Right renal cortex interstitium (tissue), 3 donors: ENCODE results near the gene PBX1. TPM values are rescaled to one million over a fixed set of nuclear protein-coding genes. Genes with fewer than 3 reads are reported as not detected.

Experiments used
- DNase-seq, 3 donors: peaks; one replicate each; pipeline ENCODE4 v3.0.0-alpha.2; 2013; ENCODE audit warnings: low read depth in 3 of 3, low spot score in 2 of 3
- polyA plus RNA-seq, 3 donors: library from polyadenylated mRNA; unstranded; fragments of 120-200 nt; gene quantifications; one replicate each; pipeline ENCODE4 v1.2.1, GENCODE V29; 2013; ENCODE audit not compliant: insufficient read length in 3 of 3

Gene PBX1
- polyA plus RNA-seq, 3 donors: 146 to 171 (median 170) TPM

GRCh38 chr1:164742745-164743144 is 183.8 kb downstream of the PBX1 start:
- DNase-seq: no peak

- DNase-seq: no peak
Measured at GRCh38 chr1:164743976-164744375, 185.0 kb downstream of the PBX1 start.

DNA sequence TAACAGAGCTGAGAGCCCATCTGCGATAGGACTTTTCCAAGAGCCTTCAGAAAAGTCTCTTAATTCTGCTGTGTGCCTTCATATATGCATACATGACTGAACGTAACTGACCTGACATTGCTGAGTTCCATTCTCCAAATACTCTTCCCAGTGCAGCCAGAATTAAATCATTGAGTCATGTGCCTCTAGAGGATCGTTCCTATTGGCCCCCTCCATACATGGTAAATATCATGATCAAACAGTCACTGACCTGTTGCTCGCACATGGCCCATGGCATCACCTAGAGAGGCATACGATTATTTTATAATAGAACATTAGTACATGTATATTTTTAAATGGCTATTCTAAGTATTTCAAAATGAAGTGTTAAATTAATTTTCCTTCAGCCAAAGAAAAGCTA is 186.8 kb downstream of the PBX1 start:
- DNase-seq: no peak

DNA sequence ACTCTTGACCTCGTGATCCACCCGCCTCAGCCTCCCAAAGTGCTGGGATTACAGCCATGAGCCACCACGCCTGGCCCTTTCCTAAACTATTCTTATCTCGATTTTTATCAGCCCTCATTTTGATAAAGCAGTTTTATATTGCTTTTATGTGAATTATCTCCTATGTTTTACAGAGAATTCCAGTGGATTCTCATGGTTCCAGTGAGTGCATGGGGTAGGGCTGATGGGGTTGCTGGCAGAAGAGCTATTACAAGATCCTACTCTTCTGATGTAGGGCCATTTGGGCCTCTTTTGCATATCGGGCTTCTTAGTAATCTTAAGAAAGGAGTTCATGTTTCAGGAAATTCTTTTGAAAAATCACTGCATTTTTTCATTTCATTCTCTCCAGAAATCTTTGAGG is 187.6 kb downstream of the PBX1 start:
- DNase-seq: no peak

GRCh38 chr1:164748253-164748899 is 189.4 kb downstream of the PBX1 start:
- DNase-seq: no peak

DNA sequence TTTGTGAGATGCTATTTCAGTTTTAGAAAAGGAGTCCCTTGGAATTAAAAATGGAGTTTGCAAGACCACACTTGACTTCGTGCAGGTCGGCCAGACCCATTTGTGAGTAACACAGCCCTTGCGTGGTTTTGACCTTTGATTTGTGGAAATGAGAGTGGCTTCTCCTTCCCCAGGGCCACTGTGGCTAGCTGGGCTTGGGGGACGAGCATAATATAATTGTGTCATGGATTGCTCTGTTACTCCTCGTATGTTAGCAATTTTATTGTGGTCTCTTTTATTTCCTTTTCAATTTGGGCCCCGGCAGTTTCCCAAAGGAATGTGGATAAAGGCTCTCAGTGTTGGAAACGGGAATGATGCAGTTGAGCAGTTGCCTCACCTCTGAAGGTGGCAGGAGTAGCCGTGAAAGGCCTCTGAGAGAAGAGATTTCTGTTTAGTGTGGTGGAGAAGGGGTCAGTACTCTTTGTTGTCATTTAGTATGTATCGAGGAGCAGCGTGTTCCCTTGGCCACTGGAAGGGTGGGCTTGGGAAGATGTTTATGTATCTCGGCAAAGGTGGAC is 194.6 kb downstream of the PBX1 start:
- DNase-seq: no peak

DNA sequence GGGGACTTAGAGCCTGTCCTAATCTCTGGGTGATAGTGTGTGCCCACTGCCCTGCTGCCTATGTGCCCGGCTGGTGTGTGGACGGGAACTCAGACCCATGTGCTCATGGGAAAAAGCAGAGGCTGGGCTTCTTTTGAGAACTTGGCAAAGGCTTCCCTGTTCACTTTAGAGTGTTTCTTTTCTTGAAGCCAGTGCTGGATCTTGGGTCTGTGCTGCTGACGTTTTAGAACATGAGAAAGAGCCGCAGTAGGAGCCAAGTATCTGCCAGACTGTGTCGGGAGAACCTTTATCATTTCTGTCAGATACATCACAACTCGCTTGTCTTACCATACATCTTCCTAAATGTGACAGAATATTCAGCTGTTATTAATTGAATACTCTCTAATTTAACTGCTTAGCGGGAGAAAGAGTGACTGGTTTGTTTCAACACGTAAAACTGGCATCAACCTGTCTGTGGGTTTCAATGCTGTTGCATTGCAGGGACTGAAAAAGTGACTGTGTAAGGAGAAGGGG is 195.2 kb downstream of the PBX1 start:
- no peak for DNase-seq

- DNase-seq: no peak
Measured at GRCh38 chr1:164755690-164756089, 196.7 kb downstream of the PBX1 start.

DNA sequence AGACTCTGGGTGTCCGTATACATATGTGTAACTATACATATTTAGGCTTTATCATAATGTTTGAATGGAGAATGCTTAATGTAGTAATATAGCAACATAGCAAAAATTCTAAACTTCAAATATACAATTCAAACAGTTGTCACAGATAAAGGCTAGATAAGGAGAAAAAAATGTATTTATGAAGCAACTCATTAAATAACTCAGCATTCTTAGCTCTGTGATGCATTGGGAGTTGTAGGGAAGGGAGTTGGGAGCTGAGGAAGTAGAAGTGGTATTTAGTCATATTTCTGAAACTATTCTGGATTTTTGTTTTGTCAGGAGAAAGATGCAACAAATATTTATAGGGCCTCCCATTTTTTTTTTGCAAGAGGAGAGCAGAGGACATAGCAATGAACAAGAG is 197.8 kb downstream of the PBX1 start:
- DNase-seq: no peak

- no peak for DNase-seq
Measured at GRCh38 chr1:164757625-164758024, 198.6 kb downstream of the PBX1 start.

DNA sequence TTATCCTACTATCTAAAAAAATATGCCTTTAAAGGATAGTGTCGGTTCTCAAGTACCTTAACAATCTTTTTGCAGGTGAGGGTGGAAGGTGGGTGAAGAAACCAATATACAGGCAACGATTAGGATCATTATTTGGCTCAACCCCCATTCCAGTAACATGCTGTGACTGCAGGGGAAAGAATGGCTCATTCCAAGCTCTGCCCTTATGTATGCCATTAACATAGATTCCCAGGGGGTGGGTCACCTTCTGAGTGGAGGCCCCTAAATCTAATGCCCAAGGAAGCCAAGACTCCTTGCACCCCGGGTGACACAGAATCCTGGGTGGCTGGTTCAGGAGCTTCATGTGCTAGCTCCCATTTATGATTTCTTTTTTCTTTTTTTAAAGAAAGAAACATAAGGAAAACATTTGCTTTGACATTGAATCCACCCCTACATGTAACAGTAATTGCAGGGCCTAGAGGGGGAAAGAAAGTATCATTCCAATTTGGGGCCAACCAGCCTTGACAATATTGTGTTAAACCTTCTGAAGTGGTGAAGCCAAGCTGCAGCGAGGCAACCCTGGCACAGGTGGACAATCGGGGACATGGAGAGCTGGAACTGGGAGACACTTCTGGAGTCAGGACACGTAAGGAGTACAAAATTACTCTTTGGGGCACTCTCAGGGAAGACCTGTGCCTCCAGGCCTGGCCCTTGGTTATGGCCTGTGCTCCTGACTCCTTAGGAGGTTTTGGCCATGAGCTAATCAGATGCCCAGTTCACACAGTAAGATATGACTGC is 200.3 kb downstream of the PBX1 start:
- no peak for DNase-seq

GRCh38 chr1:164759979-164760469 is 201.0 kb downstream of the PBX1 start:
- DNase-seq: no peak

GRCh38 chr1:164760569-164760968 is 201.6 kb downstream of the PBX1 start:
- no peak for DNase-seq

DNA sequence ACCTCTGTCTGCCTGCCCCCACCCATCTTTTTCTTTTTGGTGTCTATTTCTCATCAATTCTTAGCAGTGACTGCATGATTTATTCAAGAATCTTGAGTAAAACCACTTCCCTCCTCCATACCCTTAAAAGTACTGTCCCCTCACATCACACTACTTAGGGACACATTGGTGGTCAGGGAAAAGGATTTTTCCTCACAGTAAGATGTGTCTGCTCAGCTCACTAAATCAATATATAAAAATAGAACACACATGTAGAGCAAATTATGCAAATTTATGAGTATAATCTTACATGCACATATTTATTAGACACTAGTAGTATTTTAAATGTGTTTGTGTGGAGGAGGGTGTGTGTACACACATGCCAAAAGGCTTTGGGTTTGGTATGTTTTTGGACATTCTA is 202.0 kb downstream of the PBX1 start:
- DNase-seq: no peak

DNA sequence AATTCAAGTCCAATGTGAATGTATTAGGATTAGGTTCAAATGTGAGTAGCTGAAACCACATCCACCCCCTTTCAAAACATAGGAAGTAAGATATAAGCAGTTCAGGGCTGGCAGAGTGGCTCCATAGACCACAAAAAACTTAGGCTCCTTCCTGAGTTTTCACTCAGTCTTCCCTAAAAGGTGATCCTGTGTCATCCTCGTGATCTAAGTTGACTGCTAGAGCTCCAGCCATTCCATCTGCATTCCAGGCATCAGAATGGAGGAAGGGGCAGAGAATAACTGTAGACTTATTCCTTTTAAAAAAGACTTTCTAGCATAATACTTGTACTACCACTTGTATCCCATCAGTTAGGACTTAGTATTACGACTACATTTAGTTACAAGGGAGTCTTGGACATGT is 204.1 kb downstream of the PBX1 start:
- no peak for DNase-seq

DNA sequence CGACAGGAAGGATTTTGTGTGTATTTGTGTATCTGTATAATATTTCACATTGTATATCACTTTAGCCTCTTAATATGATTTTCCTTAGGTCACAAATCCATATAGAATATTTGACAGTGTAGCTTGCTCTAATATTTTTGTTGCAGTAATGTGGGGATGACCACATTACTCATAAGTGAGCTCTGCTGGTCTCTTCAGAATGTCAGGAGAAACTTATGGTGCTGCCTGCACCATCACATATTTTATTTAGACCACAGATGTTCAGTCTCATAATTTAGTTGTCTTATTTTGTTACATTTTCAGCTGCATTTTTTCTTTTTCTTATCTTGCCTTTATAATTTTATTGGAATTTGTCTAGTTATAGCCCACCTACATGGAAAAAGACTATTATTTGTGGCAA is 205.3 kb downstream of the PBX1 start:
- DNase-seq: no peak

- no peak for DNase-seq
Measured at GRCh38 chr1:164765557-164765956, 206.6 kb downstream of the PBX1 start.

GRCh38 chr1:164765992-164766720 is 207.2 kb downstream of the PBX1 start:
- DNase-seq: no peak

GRCh38 chr1:164767752-164768402 is 208.9 kb downstream of the PBX1 start:
- no peak for DNase-seq

DNA sequence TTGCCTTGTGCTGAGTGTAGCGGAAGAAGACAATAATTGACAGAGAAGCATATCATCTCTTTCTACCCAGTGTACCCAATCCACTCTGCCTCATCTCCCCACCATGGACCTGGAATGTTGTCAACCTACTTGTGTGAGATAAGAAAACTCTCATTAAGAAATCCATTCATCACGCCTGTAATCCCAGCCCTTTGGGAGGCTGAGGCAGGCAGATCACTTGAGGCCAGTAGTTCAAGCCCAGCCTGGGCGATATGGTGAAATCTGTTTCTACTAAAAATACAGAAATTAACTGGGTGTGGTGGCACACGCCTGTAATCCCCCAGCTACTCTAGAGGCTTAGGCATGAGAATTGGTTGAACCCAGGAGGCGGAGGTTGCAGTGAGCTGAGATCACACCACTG is 209.6 kb downstream of the PBX1 start:
- no peak for DNase-seq
